ENCODE data around the gene NOTUM.
"Not testable (repeated sequence)": the region's sequence is repeated elsewhere in the genome, so short reads cannot be mapped to it uniquely, and the experiment has no call there.

The NOTUM gene

DNA sequence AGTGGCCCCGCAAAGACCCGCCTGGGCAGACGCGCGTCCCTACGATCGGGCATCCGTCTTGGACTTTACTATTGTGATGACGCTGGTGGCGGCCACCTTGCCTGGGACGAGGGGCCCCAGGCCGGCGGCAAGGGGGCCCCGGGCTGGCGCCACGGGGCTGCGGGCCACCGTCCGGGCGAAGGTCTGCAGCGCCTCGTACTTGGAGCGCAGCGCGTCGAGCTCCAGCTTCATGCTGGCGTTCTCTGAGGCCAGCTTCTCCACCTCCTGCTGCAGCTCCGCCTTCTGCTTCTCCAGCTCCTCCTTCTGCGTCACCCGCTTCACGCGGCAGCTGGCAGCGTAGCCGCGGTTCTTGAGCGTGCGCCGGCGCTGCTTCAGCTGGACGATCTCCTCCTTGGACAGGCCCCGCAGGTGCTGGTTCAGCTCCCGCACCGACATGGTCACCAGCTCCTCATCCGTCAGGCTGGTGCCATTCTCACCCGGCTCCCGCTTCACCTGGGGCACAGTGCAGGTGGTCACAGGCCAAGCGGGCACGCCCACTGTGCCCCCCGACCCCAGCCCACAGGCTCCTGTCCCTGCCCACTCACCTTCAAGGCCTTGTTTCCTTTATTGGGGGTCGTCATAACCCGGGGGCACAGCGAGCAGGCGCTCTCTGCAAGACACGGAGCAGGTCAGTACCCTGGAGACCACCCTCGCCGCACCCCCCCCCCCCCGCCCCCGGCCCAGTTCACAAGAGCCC is 38.3 kb downstream of the NOTUM start:
- no peak for TF ChIP-seq CTCF (IDR thresholded peaks at IDR 0.05)
- H3K27me3 ChIP-seq, result no peaks in the 10 kb centered on the region
- H3K36me3 ChIP-seq, result peaks cover 8% of the 10 kb centered on the region
- H3K27ac ChIP-seq, result peak overlapping the region; percentile 95
- peak overlapping the region; percentile 83 to 88 for H3K4me3 ChIP-seq (ENCODE audit: low read depth in 1 of 2, low read length in 1 of 2)
- no peaks in the 10 kb centered on the region for H3K9me3 ChIP-seq
- peaks cover 86 to 90% of the 10 kb centered on the region in 2 experiments for H3K4me1 ChIP-seq (ENCODE audit: control insufficient read depth in 1 of 2, insufficient read depth in 1 of 2, low read depth in 1 of 2, low read length in 1 of 2)

DNA sequence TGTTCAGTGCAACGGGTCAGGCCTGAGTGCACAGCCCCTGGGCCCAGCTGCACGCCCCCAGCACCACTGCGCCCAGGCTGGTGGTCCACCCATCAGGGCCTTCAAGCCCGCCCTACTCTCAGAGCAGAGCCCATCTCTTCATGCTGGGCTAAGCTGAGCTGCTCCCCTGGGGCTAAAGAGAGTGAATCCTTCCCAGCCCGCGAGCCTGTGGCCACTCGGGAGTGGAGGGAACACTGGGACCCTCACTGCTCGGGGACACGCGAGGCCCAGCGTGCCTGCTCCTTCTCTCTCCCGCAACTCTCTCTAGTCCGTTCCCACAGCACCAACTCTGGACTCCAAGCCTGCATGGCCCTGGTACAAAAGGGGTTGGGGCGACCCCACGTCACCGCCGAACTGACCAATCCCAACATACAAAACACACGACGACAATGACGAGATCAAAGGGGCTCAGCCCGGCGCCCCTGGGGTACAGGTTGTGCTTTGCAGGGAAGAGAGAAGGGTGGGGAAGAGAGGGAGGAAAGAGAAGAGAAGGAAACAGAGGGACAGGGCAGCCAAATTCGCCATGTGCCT is 38.9 kb downstream of the NOTUM start:
- H3K4me1 ChIP-seq (ENCODE audit: control insufficient read depth in 1 of 2, insufficient read depth in 1 of 2, low read depth in 1 of 2, low read length in 1 of 2), result peaks cover 91 to 95% of the 10 kb centered on the region in 2 experiments
- peaks cover 8% of the 10 kb centered on the region for H3K36me3 ChIP-seq
- no peaks in the 10 kb centered on the region for H3K27me3 ChIP-seq
- no peak for TF ChIP-seq CTCF (IDR thresholded peaks at IDR 0.05)
- H3K9me3 ChIP-seq, result no peaks in the 10 kb centered on the region
- H3K4me3 ChIP-seq (ENCODE audit: low read depth in 1 of 2, low read length in 1 of 2), result peak overlapping the region; percentile 83 to 88
- H3K27ac ChIP-seq, result peak overlapping the region; percentile 95

GRCh38 chr17:81921537-81921862 is 39.5 kb downstream of the NOTUM start:
- Histone ChIP-seq H3K4me1 (ENCODE audit: control insufficient read depth in 1 of 2, insufficient read depth in 1 of 2, low read depth in 1 of 2, low read length in 1 of 2) (peaks cover 94 to 96% of the 10 kb centered on the region in 2 experiments), H3K9me3 (no peaks in the 10 kb centered on the region), H3K27me3 (no peaks in the 10 kb centered on the region), H3K4me3 (ENCODE audit: low read depth in 1 of 2, low read length in 1 of 2) (peak overlapping the region; percentile 45 to 88), H3K36me3 (peaks cover 14% of the 10 kb centered on the region), H3K27ac (peak overlapping the region; percentile 95)
- no peak for TF ChIP-seq CTCF (IDR thresholded peaks at IDR 0.05)

GRCh38 chr17:81920612-81921536 is 40.1 kb downstream of the NOTUM start:
- peak overlapping the region; percentile 95 for H3K27ac ChIP-seq
- H3K36me3 ChIP-seq, result peaks cover 16% of the 10 kb centered on the region
- no peaks in the 10 kb centered on the region for H3K27me3 ChIP-seq
- H3K4me3 ChIP-seq (ENCODE audit: low read depth in 1 of 2, low read length in 1 of 2), result peak overlapping the region; percentile 45 to 88
- no peaks in the 10 kb centered on the region for H3K9me3 ChIP-seq
- H3K4me1 ChIP-seq (ENCODE audit: control insufficient read depth in 1 of 2, insufficient read depth in 1 of 2, low read depth in 1 of 2, low read length in 1 of 2), result peaks cover 94 to 96% of the 10 kb centered on the region in 2 experiments
- no peak for TF ChIP-seq CTCF (IDR thresholded peaks at IDR 0.05)

GRCh38 chr17:81918832-81919545 is 42.0 kb downstream of the NOTUM start:
- Histone ChIP-seq H3K4me3 (ENCODE audit: low read depth in 1 of 2, low read length in 1 of 2) (peak overlapping the region in 1 of 2 experiments; percentile 18), H3K9me3 (no peaks in the 10 kb centered on the region), H3K27me3 (no peaks in the 10 kb centered on the region), H3K36me3 (peaks cover 35% of the 10 kb centered on the region), H3K4me1 (ENCODE audit: control insufficient read depth in 1 of 2, insufficient read depth in 1 of 2, low read depth in 1 of 2, low read length in 1 of 2) (peaks cover 80 to 81% of the 10 kb centered on the region in 2 experiments), H3K27ac (peak overlapping the region; percentile 95)
- no peak for TF ChIP-seq CTCF (IDR thresholded peaks at IDR 0.05)

DNA sequence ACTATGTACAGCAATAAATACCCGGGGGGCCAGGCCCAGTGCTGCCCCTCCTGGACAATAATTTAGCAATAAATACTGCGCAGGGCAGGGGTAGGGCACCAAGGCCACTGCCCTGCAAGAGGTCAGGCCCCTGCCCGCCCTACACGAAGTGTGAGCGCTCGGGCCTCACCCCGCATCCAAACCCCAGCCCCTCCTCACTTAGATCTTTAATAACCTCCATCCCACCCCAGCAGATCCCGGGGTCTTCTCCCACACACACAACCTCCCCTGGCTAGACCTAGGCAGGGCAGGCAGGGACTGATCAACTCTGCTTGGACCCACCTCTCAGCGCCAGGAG is 42.7 kb downstream of the NOTUM start:
- Histone ChIP-seq H3K27ac (peak overlapping the region; percentile 95), H3K4me1 (ENCODE audit: control insufficient read depth in 1 of 2, insufficient read depth in 1 of 2, low read depth in 1 of 2, low read length in 1 of 2) (peaks cover 73 to 74% of the 10 kb centered on the region in 2 experiments)

More for the DNA sequence above, 42.7 kb downstream of the NOTUM start:
- Histone ChIP-seq H3K4me3 (ENCODE audit: low read depth in 1 of 2, low read length in 1 of 2) (peak overlapping the region; percentile 71 to 89), H3K36me3 (peaks cover 42% of the 10 kb centered on the region)
- not testable (repeated sequence) for H3K9me3 ChIP-seq, H3K27me3 ChIP-seq

Data from neutrophil (primary cell).